GM12878 (cell line): Measurements from ENCODE around the gene MTFMT. TPM values are rescaled to one million over a fixed set of nuclear protein-coding genes. Genes with fewer than 3 reads are reported as not detected.

ENCODE experiments used
- ATAC-seq: fragments of 200-7000 bp; cut with Tn5 transposase; 3 replicates; pipeline ENCODE4 v1.9.1; 2020; ENCODE audit warnings: mild to moderate bottlenecking, moderate library complexity
- BruUV-seq: library from RNA; stranded (reverse); fragments of 400-500 nt; replicated peaks from 2 replicates; lab custom pipeline; 2021; lab: Mats Ljungman, UMichigan
- CTCF ChIA-PET: fragments of 300-600 bp; sonication (Branson Sonifier 250); formaldehyde crosslinking; extraction: SDS; loops from one replicate; lab custom pipeline; 2021; ENCODE audit warnings: inconsistent platforms; lab: Yijun Ruan, JAX
- POLR2A ChIA-PET: fragments of 350-600 bp; formaldehyde crosslinking; extraction: SDS; loops from one replicate; lab custom pipeline; 2021; ENCODE audit warnings: inconsistent platforms; lab: Charles Lee
- RAD21 ChIA-PET: fragments of 300-600 bp; sonication (Branson Sonifier 250); formaldehyde crosslinking; loops from one replicate; lab custom pipeline; 2023; ENCODE audit warnings: antibody characterized with exemption; ENCODE audit not compliant: unreplicated experiment; lab: Charles Lee
- SMC1A ChIA-PET: fragments of 300-600 bp; sonication (Branson Sonifier 250); formaldehyde crosslinking; loops from one replicate; lab custom pipeline; 2023; ENCODE audit not compliant: unreplicated experiment, uncharacterized antibody; lab: Charles Lee
- DNase-seq: peaks from one replicate; pipeline ENCODE4 v3.0.0-alpha.2; 2011; ENCODE audit warnings: low read depth, low spot score
- FAIRE-seq: peaks from 3 replicates; lab custom pipeline; 2011; peaks lifted over from hg19 to GRCh38; lab: Jason Lieb, UNC
- H2AFZ ChIP-seq: 2 replicates; pipeline ENCODE4 v1.6.0; 2011; ENCODE audit warnings: low read depth, low read length, control low read depth; ENCODE audit not compliant: control insufficient read depth
- H3K27ac ChIP-seq: 2 replicates; pipeline ENCODE4 v1.5.1; 2011; ENCODE audit warnings: control low read depth; ENCODE audit not compliant: control insufficient read depth, insufficient read depth
- H3K27me3 ChIP-seq, 2 experiments: replicated peaks in 1 of 2; 2 replicates each; pipeline versions ENCODE4 v1.6.0 to v1.6.1; 2011; ENCODE audit warnings: low read length in 1 of 2; ENCODE audit not compliant: control insufficient read depth in 2 of 2, insufficient read depth in 2 of 2
- H3K36me3 ChIP-seq, 2 experiments: 2 replicates each; pipeline ENCODE4 v1.5.1; 2011; ENCODE audit warnings: low read length in 1 of 2; ENCODE audit not compliant: control insufficient read depth in 2 of 2, insufficient read depth in 2 of 2
- H3K4me1 ChIP-seq: 2 replicates; pipeline ENCODE4 v1.6.1; 2011; ENCODE audit warnings: mild to moderate bottlenecking, low read length, moderate library complexity, mixed read lengths; ENCODE audit not compliant: control insufficient read depth, insufficient read depth
- H3K4me2 ChIP-seq: 2 replicates; pipeline ENCODE4 v1.6.0; 2011; ENCODE audit warnings: control low read depth; ENCODE audit not compliant: control insufficient read depth, insufficient read depth
- H3K4me3 ChIP-seq: fragments of 200-600 bp; sonication (generic); 2 replicates; pipeline ENCODE4 v1.5.1; 2016
- H3K79me2 ChIP-seq: 2 replicates; pipeline ENCODE4 v1.6.0; 2011; ENCODE audit warnings: low read length; ENCODE audit not compliant: control insufficient read depth, insufficient read depth
- H3K9ac ChIP-seq: 2 replicates; pipeline ENCODE4 v1.8.0; 2011; ENCODE audit warnings: low read length, control low read depth, mixed read lengths; ENCODE audit not compliant: control insufficient read depth, insufficient read depth
- H3K9me3 ChIP-seq: replicated peaks from 3 replicates; pipeline ENCODE4 v1.5.1; 2011; ENCODE audit warnings: mild to moderate bottlenecking, low read length; ENCODE audit not compliant: control insufficient read depth, insufficient read depth
- H4K20me1 ChIP-seq: 2 replicates; pipeline ENCODE4 v1.6.0; 2011; ENCODE audit not compliant: control insufficient read depth, insufficient read depth
- BCLAF1 ChIP-seq: fragments of 450-650 bp; IDR thresholded peaks from 2 replicates; pipeline ENCODE4 v1.6.1; 2017; ENCODE audit warnings: antibody characterized with exemption, mild to moderate bottlenecking, moderate library complexity
- BMI1 ChIP-seq: fragments of 450-650 bp; IDR thresholded peaks from 2 replicates; pipeline ENCODE4 v1.6.1; 2016; ENCODE audit warnings: mild to moderate bottlenecking, moderate library complexity, borderline replicate concordance
- BRCA1 ChIP-seq: IDR thresholded peaks from 2 replicates; pipeline ENCODE4 v1.6.1; 2011; ENCODE audit warnings: low read depth, low read length, improper control_type of control experiment
- CHD2 ChIP-seq: IDR thresholded peaks from 2 replicates; pipeline ENCODE4 v1.6.1; 2011; ENCODE audit warnings: low read depth, low read length, improper control_type of control experiment, borderline replicate concordance
- FOXK2 ChIP-seq: fragments of 450-650 bp; IDR thresholded peaks from 2 replicates; pipeline ENCODE4 v1.6.1; 2017; ENCODE audit warnings: mild to moderate bottlenecking, moderate library complexity
- NFIC ChIP-seq: IDR thresholded peaks from 2 replicates; pipeline ENCODE4 v1.6.1; 2012; ENCODE audit warnings: low read depth, mild to moderate bottlenecking, inconsistent platforms, low read length, moderate library complexity
- NFYB ChIP-seq: IDR thresholded peaks from 2 replicates; pipeline ENCODE4 v1.6.1; 2011; ENCODE audit warnings: low read depth, mild to moderate bottlenecking, low read length, improper control_type of control experiment, moderate library complexity; ENCODE audit not compliant: insufficient read depth
- NKRF ChIP-seq: fragments of 450-650 bp; conservative IDR thresholded peaks from 2 replicates; pipeline ENCODE4 v1.6.1; 2017; ENCODE audit warnings: mild to moderate bottlenecking, moderate library complexity
- NR2C1 ChIP-seq: fragments of 450-650 bp; IDR thresholded peaks from 2 replicates; pipeline ENCODE4 v1.6.1; 2017; ENCODE audit warnings: antibody characterized with exemption, mild to moderate bottlenecking, moderate library complexity
- NR2F1 ChIP-seq: fragments of 450-650 bp; conservative IDR thresholded peaks from 2 replicates; pipeline ENCODE4 v1.6.1; 2017; ENCODE audit warnings: mild to moderate bottlenecking
- RAD21 ChIP-seq: IDR thresholded peaks from 2 replicates; pipeline ENCODE4 v1.6.1; 2011; ENCODE audit warnings: mild to moderate bottlenecking, low read depth, low read length, moderate library complexity; ENCODE audit not compliant: insufficient read depth
- RB1 ChIP-seq: fragments of 450-650 bp; formaldehyde crosslinking; IDR thresholded peaks from 2 replicates; pipeline ENCODE4 v1.6.1; 2017; ENCODE audit warnings: mild to moderate bottlenecking, borderline replicate concordance
- SMAD1 ChIP-seq: fragments of 450-650 bp; IDR thresholded peaks from 2 replicates; pipeline ENCODE4 v1.6.1; 2018; ENCODE audit warnings: mild to moderate bottlenecking, low read depth; ENCODE audit not compliant: partially characterized antibody
- SMC3 ChIP-seq: IDR thresholded peaks from 2 replicates; pipeline ENCODE4 v1.6.1; 2011; ENCODE audit warnings: low read length, improper control_type of control experiment, borderline replicate concordance
- STAT3 ChIP-seq: IDR thresholded peaks from 2 replicates; pipeline ENCODE4 v1.6.1; 2011; ENCODE audit warnings: low read depth, low read length, improper control_type of control experiment
- ZBTB33 ChIP-seq: fragments of 450-650 bp; IDR thresholded peaks from 2 replicates; pipeline ENCODE4 v1.6.1; 2017; ENCODE audit warnings: mild to moderate bottlenecking
- ZNF207 ChIP-seq: fragments of 450-650 bp; IDR thresholded peaks from 2 replicates; pipeline ENCODE4 v1.6.1; 2014; ENCODE audit warnings: antibody characterized with exemption, mild to moderate bottlenecking, borderline replicate concordance
- ZNF622 ChIP-seq: fragments of 450-650 bp; IDR thresholded peaks from 2 replicates; pipeline ENCODE4 v1.6.1; 2017; ENCODE audit warnings: mild to moderate bottlenecking, inconsistent platforms
- ZZZ3 ChIP-seq: IDR thresholded peaks from 2 replicates; pipeline ENCODE4 v1.6.1; 2011; ENCODE audit warnings: low read depth; ENCODE audit not compliant: control insufficient read depth, insufficient read length
- whole genome bisulfite sequencing: methylation state at CpG from one replicate; pipeline ENCODE4 v1.1.6; 2016; ENCODE audit warnings: low lambda C conversion rate; ENCODE audit not compliant: insufficient replicate concordance, insufficient coverage; ENCODE audit errors: missing lambda C conversion rate; 5-methylcytosine and 5-hydroxymethylcytosine counted together
- in situ Hi-C: fragments of 300-500 bp; cut with MboI; formaldehyde crosslinking; loops from 9 replicates; pipeline ENCODE4 v1.14.3; 2018; ENCODE audit warnings: mixed read lengths
- intact Hi-C: fragments of 100-400 bp; cut with micrococcal nuclease; formaldehyde crosslinking; loops from one replicate; pipeline ENCODE4 v1.14.2; 2022; ENCODE audit not compliant: unreplicated experiment
- polyA plus RNA-seq, 11 experiments: library from polyadenylated mRNA; depleted of rRNA in 4 of 11; unstranded in 6 of 11; stranded (reverse) in 5 of 11; fragments of >200 nt; fragmentation: Nextera tagmentation in 4 of 11; fragmentation: Illumina TruSeq in 1 of 11; extraction: Ambion mirVana in 4 of 11; extraction: Trizol in 1 of 11; gene quantifications; 1 replicate in 1 of 11; 2 replicates in 10 of 11; pipeline versions ENCODE4 v1.2.1 to v1.2.3, GENCODE V29; 2011 to 2016; ENCODE audit warnings: inconsistent platforms in 2 of 11, missing spikeins in 2 of 11, low read depth in 1 of 11
- total RNA-seq, 4 experiments: library from RNA; depleted of rRNA in 3 of 4; stranded (reverse); fragments of >200 nt in 3 of 4; fragmentation: Illumina TruSeq in 1 of 4; extraction: Trizol in 1 of 4; gene quantifications; 2 replicates each; pipeline versions ENCODE4 v1.2.1 to v1.2.3, GENCODE V29; 2013 to 2021

MTFMT gene
- total and polyA plus RNA-seq, 10 of the 15 experiments (the other 5 are each of a cell fraction or from before 2014, with no cell fraction given): 1.7 to 29.8 (median 17.4) TPM

- TF ChIP-seq SMC3 (peak; percentile 36; the same call in 1 of the 2 replicates), NFIC (no peak), RB1 (no peak), NKRF (no peak), NFYB (no peak), RAD21 (peak; percentile 50), SMAD1 (no peak), ZNF207 (no peak), STAT3 (no peak), ZNF622 (no peak), FOXK2 (no peak)
These were observed 20.5 kb downstream of the MTFMT start (continued) for GRCh38 chr15:65008983-65009382.

- 100% methylated on average over 3 of the region's 3 CpGs for WGBS
- SMC1A ChIA-PET: interaction anchor here (0.7 to 3.9 kb wide), 2 partner anchors 11 to 20 kb away, joined by 3 to 19 read pairs; no protein-coding TSS in a partner anchor
- H3K9ac ChIP-seq: no peak overlapping the region
- no peak for DNase-seq
- FAIRE-seq: no peak
- no peaks in the 10 kb centered on the region for H3K4me1 ChIP-seq
- H2AFZ ChIP-seq: no peak overlapping the region
- CTCF ChIA-PET: no interaction called here
- H3K9me3 ChIP-seq: no peaks in the 10 kb centered on the region
- no peak for ATAC-seq
- no peaks in the 10 kb centered on the region for H3K27me3 ChIP-seq
- POLR2A ChIA-PET: no interaction called here
- RAD21 ChIA-PET: no interaction called here
- no peak overlapping the region for H3K4me3 ChIP-seq
- no peaks in the 10 kb centered on the region for H3K79me2 ChIP-seq
- in situ Hi-C loops (no loop called here), intact Hi-C loops (no loop called here)
- no peaks in the 10 kb centered on the region; a peak in 1 of 4 replicates for H3K36me3 ChIP-seq
- no peak overlapping the region for H3K27ac ChIP-seq
- no peaks in the 10 kb centered on the region for H4K20me1 ChIP-seq
- no peak overlapping the region for H3K4me2 ChIP-seq
- BruUV-seq: no TSS peak
- TF ChIP-seq NR2F1: no peak
- TF ChIP-seq CHD2: no peak
- TF ChIP-seq BCLAF1: no peak
- no peak for TF ChIP-seq BMI1
- no peak for TF ChIP-seq ZBTB33
- no peak for TF ChIP-seq STAT3
- no peak for TF ChIP-seq BRCA1
- TF ChIP-seq NR2C1: no peak
- TF ChIP-seq ZZZ3: no peak
These were observed 22.6 kb downstream of the MTFMT start for GRCh38 chr15:65006876-65007275.
